Hematopoietic multipotent progenitor cell treated with erythropoietin and hydrocortisone succinate and interleukin-3 and kit ligand, for 15 days (in vitro differentiated cells): ENCODE measurements around the gene WDFY2.
"Not testable (repeated sequence)": the region's sequence is repeated elsewhere in the genome, so short reads cannot be mapped to it uniquely, and the experiment has no call there.

Experiments used
- DNase-seq: peaks from one replicate; pipeline ENCODE4 v3.0.0-alpha.2; 2015; ENCODE audit warnings: low spot score

Gene WDFY2

DNA sequence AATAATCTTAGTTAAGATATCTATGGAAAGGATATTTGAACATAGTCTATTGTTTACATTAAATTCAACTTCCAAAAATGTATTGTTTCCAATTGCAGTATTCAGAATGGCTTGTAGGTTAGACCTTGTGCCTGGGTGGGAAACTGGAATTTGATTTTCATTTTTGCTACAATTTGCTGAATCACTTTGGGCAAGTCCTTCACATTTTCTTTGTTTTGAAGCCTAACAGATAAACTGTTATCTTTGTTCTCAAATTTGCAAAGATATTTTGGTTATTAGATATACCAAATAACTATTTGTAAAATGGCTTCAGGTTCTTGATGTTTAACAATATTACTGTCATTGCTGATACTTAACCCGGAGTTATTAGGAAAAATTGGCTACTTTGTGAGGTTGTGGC is 82.6 kb downstream of the WDFY2 start:
- DNase-seq = no peak

DNA sequence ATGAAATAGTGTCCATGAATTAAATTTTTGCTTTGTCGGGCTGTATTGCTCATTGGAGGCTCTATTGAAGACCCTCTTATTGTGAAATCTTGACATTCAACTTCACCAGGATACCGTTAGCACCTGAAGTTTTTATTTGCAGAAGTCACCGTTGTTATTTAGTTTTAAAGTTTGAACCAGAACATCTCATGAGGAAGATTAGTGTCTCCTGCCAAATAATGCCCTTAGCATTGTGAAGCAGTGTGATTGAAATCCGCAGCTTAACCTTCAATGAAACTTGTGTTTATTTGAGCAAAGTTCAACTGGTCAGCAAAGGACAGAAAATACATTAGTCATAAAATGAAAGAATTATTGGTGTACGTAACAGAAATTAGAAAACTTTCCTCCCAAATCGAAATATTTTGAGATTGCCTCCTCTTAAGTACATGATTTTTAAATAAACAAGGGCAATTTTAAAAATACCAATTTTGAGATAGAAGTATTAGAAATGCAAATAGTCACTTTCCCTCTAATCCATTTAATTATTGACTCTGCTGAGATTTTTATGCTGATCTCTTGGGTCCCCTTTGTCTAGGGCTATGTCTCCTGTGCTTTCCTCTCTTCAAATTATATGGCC is 84.4 kb downstream of the WDFY2 start:
- no peak for DNase-seq

DNA sequence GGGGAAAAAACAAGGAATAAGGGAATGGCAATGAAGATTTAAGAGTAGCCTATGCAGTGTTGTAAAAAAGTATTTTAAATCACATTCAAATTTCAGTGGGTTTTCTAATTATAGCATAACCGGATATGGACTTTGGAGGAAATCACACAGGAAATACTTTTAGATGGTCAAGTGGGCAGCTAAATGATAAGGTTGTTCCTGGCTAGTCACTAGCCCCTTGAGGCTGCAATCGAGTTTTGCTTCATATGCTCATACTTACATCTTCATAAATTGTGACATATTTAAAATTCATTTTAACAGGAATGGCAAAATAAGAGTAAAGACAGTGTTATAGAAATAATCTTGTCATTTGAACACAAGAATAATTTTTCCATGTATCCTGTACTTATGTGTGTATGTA is 88.9 kb downstream of the WDFY2 start:
- DNase-seq = no peak

DNA sequence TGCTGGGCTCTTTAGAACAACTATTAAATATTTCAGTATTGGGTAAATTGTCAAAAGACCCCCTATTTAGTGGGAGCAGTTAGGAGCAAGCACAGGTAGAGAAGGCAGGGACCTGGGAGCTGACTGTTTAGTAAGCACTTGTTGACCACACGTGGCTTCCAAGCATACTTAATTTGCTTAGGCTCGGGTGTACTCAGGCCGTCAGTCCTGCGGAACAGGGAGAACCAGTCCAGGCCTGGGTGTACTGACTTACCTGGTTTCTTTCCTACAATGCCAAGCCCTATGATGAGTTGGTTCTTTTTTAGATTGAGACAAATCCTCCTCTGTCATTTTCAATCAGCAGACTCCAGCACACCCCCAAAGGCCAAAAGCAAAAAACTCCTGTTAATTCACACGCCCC is 90.0 kb downstream of the WDFY2 start:
- DNase-seq = no peak

DNA sequence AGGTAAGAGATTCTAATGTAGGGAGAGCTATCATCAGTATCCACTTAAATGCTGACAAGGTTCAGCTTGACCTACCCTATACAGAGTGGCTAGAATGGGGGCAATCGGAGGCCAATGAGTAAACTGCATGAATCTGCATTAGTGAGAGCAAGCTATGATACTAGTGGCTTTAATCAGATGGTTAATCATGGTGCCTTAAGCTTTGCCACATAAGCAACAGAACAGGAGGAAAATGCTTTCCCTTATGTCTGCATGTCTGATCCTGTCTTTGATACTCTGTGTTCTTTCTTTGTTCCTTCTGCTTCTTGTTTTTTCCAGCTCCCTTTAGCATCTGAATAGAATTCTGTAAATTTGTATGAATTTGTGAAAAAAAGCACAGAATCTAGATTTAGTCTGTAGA is 91.1 kb downstream of the WDFY2 start:
- DNase-seq = no peak

GRCh38 chr13:51675877-51676276 is 91.6 kb downstream of the WDFY2 start:
- DNase-seq = no peak

DNA sequence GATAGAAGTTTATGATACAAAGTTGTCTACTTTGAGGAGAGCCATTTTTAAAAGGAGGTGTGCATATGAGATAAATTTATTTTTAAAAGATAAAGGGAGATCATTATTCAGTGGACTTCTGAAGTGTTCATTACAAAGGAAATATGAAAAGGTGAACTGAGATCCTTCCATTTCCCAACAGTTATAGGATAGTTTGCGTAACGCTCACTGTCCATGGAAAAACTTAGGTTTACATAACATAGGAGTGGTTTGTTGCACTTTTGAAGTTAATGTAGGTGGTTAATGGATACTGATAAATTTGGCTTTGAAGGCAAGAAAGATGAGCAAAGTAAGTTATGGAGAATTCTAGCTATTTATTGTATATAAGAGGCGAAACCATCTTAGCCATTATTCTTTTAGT is 92.5 kb downstream of the WDFY2 start:
- DNase-seq = no peak

GRCh38 chr13:51678420-51678819 is 94.2 kb downstream of the WDFY2 start:
- no peak for DNase-seq

GRCh38 chr13:51679616-51680015 is 95.4 kb downstream of the WDFY2 start:
- no peak for DNase-seq

DNA sequence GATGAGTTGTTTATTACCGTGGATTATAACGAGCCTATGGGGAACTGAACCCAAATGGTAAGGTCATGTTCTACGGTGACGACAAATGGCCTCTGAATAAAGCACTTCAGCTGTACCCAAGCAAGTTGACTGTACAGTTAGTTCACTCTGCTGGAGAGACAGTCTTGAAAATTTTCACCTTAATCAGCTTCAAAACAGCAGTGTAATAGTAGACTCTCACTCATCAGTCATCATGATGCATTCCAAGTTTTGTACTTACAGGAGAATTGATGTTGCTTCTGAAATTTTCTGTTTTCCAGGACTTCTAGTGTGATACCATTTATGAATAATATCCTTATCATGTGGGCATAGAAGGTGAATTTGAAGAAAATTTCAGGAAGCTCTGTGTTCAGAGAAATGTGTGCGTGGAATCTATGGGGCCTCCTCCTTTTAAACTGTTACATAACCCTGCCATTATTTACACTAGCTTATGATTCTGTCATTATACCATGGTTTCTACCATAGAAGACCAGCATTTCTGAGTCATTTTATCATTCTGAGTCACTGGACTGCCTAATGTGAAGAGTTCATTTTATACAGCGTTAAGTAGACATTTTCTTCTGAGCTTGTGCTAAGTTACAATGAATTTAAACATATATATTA is 96.9 kb downstream of the WDFY2 start:
- no peak for DNase-seq

GRCh38 chr13:51682686-51683085 is 98.4 kb downstream of the WDFY2 start:
- no peak for DNase-seq

DNA sequence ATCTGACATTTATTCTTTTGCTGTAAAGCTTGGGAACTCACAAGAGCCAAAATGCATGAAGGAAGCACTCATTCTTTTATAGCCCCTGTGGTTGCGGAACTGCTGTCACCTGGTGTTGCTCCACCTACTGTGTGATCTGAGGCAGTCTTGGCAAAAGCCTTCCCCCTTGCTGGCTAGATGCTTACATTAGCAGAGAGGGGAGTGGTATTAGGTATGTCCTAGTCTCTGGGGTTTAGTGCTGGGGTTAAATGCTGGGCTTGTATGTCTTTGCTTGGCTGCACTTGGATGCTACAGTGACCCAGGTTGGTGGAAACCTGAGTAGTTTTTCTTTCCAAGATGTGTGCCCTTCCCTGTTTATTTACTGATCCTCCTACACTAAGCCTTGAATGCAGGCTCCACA is 99.3 kb downstream of the WDFY2 start:
- DNase-seq = no peak

DNA sequence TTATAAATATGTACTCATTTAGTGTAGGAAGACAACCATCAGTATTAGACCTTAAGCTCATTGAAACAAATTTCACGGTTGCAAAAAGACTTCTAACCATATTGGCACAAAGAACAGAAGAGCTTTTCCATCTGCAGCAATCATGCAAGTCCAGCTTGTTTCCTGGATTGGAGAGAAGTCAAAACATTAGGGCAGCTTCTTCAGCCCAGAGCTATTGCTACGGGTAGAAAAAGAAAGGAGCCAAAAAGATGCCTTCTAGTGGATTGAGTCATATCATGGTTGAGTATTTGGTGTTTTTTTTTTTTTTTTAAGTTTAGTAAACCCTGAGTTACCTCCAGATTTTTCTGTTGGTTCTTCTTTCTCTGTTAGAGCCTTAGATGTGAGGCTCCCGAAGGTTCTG is 99.8 kb downstream of the WDFY2 start:
- DNase-seq = no peak

DNA sequence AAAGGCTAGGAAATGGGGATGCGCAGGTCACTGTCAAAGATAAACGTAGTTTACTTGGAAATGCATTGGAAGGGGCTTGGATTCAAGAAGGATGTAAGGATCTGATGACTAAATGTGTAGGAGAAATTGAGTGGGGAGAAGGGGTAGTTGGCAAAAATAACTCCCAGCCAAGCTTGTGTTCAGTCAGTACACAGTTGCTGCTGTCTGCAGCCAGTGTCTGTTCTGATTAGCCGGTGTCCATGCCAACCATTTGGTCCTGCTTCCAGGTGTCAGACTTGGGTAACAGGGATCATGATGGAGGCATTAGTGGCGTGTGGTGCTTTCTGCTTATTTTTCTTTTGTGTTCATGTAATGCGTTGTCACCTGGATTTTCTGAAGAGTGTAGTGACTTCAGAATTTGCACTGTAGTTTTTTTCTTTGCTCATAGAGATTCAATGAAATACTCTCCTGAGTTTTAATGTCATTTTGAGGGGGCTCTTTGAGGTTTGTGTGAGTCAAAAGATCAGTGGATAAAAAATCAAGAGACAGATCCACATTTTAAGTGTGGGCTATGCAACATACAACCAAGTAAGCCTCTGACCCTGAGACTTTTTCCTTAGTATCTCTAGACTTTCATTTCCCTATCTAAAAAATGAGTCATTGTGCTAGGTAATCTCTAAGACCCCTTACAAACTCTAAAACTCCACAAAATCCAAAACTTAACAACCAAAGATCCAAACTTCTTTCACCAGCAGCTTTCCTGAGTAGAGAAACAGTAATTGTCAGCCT is 103.9 kb downstream of the WDFY2 start:
- DNase-seq = no peak

GRCh38 chr13:51688937-51689662 is 104.8 kb downstream of the WDFY2 start:
- DNase-seq = no peak

GRCh38 chr13:51689663-51689996 is 105.4 kb downstream of the WDFY2 start:
- DNase-seq = no peak

- not testable (repeated sequence) for DNase-seq
These were observed 111.4 kb downstream of the WDFY2 start for GRCh38 chr13:51695677-51696076.

- no peak for DNase-seq
These were observed 112.9 kb downstream of the WDFY2 start for GRCh38 chr13:51697181-51697580.

GRCh38 chr13:51697855-51698254 is 113.6 kb downstream of the WDFY2 start:
- DNase-seq = no peak

- DNase-seq = no peak
These were observed 114.1 kb downstream of the WDFY2 start for GRCh38 chr13:51698352-51698751.

DNA sequence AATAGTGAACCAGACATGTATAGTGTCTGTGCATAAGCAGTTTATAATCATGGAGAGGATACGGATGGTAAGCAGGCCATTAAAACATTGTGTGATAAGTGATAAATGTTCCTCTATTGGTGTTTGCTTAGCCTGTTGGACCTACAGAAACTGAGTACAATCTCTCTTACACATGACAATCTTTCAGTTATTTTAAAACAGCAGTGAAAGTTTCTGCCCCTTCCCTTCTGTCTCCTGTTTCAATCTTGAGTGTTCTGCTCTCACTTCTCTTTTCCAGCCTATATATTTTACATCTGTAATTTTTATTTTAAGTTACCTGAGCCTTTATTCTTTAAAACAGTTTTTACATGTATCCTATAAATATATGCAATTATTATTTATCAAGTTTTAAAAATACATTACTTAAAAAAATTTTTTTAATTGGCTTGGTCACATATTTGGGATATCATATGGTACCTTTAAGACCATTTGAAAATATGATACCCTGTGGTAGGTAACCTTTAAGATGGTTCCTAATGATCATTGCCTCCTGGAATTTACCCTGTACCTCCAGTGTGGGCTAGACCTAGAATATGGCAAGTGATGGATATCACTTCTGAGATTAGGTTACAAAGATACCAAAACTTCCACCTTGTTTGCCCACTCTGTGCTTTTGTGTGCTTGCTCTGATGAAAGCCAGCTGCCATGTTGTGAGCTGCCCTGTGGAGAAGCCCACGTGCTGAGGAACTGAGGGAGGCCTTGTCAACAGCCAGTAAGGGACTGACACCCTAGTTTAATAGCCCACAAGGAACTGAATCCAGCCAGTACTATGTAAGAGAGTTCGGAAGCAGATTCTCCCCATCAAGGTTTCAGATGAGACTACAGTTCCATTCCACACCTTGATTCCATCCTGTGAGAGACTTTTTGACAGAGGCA is 120.4 kb downstream of the WDFY2 start:
- no peak for DNase-seq

- no peak for DNase-seq
These were observed 123.2 kb downstream of the WDFY2 start for GRCh38 chr13:51707461-51707860.
